GM21526 (cell line): Measurements from ENCODE around the gene FAM149A.

Source experiments
- ATAC-seq: cut with Tn5 transposase; IDR thresholded peaks from one replicate; pipeline ENCODE4 v1.9.1; 2021; ENCODE audit warnings: moderate library complexity; ENCODE audit not compliant: unreplicated experiment, low FRiP score

The FAM149A gene

DNA sequence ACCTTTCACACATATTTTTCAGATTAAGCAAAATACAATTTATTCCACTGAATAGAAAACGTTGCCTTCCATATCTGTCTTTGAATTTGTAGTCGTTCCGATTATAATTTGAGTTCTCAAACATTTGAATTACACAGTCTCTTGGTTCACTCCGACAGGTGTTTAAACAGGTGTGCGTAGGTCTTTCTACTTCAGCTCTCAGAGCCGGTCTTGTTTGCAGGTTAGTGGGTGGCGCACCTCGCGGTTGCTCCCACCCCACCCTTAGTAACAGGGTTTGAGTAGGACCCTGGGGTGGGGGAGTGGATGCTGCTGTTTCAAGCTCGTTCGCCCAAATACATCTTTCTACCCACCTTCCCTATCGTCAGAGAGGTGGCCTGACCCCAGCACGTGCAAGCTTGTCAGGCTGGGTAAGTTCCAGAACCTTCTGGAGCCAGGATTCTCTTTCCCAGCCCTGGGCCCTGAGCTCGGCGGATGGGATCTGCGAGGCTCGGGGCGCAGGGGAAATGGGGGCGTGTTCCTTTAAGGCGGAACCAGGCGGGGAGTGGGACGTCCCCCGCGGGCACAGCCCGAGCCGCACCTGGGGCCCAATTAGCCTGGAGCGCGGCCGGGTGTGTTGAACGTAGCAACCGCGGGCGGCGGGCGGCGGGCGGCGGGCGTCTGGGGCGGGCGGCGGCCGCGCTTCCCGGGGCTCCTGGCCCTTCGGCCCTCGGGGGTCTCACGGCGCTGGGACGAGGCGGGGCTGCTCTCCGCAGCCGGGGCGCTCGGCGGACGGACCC, at the start of gene FAM149A:
Gene FAM149A (plus strand): TSS at position 591 of the 776 bp plus-strand sequence.
- peak; percentile 80 for ATAC-seq

DNA sequence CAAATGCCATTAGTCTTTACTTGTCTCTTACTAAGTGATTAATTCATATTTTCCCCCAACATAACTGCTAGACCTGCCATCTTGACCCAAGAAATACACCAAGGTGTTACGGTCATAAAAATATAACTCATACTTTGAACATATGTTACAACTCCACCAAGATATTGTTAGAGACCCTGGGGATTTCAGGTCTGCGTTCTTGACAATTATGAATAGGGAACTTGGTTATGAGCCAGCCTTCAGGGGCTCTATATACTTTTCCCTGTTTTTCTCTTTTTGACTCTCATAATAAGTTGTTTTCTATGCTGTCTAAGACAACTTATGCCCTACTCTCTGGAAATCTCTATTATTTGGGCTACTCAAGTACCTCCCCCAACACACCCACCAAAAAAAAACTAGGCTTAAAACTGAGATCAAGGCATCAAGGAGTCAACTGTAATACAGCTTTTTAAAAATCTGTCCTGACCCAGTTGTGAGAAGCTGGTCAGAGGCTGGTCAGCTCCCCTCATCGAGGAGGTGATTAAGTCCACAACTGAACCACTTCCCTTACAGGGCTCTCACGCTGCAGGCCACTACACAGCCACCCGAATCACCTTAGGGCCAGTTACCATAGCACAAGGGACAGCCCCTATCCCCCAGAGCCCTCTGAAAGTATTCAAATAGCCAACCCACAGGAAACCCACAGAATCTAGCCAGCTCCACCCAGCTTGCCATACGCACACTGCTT, 46.1 kb upstream of the FAM149A start:
- ATAC-seq = peak; percentile 99

DNA sequence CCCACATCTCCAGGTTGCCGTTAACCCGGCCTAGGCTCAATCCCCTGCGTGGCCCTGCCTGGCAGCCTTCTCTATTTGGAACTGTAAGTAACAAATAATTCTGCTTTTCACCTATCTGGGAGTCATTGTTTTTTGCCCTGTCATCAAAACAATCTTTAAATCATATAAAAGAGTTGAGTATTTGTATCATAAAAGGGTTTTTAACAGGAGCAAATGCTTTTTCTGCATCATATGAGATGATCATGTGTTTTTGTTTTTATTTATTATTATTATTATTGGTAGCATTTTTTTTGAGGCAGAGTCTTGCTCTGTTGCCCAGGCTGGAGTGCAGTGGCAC, 45.6 kb upstream of the FAM149A start:
- no peak for ATAC-seq

DNA sequence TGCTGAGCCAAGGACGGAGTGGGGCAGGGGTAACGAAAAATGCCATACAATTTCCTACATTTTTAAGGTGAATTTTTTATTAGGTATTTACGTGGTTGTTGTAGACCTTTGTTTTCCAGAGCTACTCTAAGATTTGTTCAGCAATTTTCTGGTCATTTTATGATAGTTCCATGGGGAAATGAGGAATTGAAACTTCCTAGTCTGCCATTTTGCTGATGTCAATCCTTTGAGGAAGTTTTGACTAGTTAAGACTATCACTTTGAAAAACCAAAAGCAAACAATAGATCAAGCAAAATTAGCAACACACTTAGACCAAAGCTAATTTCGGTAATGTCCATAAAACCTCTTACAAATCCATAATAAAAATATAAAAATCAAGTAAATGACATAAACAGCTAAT, 42.6 kb upstream of the FAM149A start:
- no peak for ATAC-seq

DNA sequence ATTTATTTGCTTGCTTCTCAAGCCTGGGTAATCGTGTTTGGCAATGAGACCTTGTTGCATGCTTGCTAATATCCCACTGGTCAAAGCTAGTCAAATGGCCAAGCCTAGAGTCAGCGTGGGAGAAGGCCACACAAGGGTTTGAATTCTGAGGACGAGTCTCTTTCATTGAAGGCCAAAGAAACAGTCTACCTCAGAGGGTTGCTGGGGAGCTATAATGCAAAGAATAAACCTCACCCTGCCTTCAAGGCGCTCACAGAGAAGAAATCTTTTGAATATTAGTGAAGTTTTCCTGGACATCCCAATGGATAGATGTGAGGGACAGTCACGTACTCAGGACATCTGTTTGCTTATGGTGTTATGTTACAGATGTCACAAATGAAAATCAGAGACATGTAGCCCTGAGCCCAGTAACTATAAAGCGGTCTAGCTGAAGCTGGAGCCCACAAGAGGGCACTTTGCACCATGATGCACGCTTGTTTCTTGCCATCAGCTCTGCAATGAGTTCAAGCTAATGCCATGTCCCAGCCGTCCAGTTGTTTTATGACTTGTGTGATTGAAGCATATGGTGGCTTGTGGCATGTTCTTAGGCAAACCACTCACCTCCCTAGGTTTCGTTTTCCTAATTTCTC, 36.6 kb upstream of the FAM149A start:
- ATAC-seq = peak; percentile 67

DNA sequence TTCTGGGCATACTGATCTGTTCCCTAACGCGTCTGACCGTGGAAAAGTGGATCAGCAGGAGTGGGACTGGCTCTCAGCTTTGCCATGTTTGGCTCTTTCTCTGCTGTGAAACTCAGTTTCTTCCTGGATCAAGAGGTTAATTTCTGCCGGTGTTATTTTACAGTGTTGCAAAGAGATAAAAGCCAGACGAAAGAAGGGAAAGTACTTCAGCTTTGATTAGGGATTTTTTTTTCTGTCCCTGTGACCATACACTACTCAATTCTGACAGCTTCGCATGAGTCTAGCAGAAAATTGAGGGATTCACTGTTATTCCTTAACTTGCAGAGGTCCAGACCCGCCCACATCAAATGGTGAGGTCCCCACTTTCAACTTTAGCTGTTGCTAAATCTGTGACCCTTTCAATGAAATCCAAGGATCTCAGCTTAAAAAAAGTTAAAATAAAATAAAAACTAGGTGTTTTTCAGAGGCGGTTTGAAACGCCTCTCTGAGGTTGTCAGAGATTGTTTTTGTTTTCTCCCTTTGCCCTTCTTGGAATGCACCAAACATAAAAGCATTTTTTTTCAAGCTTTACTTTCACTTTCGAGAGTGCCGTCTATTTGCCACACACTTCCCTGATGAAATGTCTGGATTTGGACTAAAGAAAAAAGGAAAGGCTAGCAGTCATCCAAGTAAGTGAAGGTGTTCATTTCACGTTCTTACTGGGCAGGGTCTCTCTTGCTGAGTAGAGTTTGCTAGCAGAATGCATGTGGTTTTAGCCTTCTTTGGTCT, 35.7 kb upstream of the FAM149A start, which contains the start of gene TLR3:
Gene TLR3 (plus strand): TSS at position 576 of the 768 bp plus-strand sequence. CDS start 7,464 bp downstream, outside the sequence.
- no peak for ATAC-seq

DNA sequence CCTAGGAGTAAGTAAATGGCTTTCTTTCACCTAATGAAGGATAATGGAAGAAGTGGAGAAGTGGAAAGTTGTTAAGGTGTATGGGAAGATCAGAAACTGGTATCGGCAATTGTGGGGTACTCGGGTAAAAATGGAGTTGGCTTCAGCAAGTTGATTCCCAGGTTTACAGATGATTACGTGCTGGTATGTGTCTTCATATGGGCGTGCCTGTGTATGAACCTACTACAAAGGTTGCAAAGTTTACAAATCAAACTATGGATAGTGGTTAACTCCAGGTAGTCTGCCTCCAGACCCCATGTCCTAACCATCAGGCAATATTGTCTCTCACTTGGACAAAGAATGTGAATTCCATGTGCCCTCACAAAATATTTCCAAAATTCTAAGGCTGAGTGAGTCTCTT, 34.8 kb upstream of the FAM149A start:
- ATAC-seq = no peak

DNA sequence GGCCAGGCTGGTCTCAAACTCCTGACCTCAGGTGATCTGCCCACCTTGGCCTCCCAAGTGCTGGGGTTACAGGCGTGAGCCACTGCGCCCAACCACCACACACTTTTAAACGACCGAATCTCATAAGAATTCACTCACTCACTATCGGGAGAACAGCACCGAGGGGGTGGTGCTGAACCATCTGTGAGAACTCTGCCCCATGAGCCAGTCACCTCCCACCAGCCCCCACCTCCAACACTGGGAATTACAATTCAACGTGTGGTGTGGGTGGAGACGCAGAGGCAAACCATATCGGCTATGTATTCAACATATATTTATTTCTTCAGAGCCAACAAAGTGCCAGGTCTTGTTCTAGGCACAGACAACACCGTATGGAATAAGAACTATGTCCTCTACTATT, 32.0 kb upstream of the FAM149A start:
- no peak for ATAC-seq

DNA sequence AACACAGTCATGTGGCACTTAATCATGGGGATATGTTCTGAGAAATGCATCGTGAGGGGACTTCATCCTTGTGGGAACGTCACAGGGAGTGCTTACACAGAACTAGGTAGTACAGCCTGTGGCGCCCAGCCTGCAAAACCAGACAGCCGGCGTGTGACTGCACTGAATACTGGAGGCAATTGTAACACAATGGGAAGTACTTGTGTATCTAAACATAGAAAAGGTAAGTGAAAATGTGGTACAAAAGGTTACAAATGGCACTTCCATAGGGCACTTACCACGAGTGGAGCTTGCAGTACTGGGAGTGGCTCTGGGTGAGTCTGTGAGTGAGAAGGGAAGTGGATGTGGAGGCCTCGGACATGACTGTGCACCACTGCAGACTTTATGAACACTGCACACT, 30.3 kb upstream of the FAM149A start:
- no peak for ATAC-seq

DNA sequence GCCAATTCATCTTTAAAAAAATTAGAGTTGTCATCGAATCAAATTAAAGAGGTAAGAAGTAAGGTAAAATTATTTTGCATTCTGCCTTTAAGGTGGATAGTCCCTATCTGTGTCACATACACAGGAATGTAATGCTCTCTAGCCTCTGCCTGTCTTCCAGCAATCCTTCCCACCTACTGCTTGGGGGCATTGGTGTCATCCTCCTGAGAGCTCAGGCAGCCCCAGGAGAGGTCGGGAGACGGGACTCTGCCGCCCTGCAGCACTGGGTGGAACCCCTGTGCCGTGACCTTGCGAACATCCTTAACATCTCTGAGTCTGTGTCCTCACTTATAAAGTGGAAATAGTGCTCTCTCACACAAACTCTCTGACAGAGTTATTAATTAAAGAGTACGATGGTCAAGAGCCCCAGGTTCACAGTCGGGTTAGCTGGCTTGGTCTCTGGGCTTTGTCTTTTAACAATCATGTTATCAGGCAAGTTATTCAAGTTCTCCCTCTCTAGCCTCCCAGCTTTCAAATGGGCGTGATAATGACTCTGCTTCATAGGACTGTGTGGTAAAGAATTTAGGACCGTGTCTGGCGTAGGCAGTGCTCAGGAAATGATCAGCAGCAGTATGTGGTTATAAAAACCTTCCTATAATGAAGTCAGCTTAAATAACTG, 25.4 kb upstream of the FAM149A start:
- ATAC-seq = no peak

DNA sequence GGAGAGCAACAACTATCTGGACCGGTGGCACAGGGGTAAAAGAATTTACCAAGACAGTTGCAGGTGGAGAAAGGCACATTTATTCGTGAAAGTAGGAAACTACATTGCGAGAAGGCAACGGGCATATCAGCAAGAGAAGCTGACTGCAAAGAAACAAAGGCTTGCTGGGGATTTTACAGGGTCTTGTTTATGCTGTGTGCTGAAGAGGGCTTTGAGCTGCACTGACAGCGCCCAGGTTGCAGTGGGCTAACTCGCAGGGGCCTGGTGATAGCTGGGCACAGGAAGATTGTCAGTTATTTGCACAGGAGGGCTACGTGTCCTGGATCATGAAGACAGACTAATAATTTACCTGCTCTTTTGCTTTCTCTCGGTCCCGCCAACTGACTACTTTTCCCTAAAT, 24.8 kb upstream of the FAM149A start:
- no peak for ATAC-seq

DNA sequence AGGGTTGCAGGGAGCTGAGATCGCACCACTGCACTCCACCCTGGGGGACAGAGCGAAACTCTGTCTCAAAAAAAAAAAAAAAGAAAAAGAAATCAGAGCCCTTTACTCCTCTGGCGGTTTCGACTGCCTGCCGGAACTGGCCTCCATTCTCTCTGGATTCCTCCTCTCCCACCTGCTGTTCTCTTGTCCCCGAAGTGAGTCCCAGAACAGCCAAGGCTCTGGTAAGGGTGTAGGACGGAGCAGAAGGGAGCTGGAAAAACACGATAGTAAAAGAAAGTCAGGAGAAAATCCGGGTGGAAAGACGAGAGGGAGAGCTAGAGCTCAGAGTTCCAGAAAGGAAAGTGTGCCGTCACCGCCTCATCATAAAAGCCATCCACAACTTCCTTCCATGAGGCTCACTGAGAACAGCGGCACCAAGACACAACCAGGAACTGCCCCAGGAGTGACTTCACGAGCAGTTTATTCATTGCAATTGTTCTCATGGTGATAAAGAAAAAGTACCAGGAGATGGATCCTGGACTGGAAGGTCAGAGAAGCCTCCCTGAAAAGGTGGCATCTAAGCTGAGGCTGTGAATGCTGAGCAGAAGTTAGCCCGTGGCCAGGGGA, 23.2 kb upstream of the FAM149A start:
- no peak for ATAC-seq

DNA sequence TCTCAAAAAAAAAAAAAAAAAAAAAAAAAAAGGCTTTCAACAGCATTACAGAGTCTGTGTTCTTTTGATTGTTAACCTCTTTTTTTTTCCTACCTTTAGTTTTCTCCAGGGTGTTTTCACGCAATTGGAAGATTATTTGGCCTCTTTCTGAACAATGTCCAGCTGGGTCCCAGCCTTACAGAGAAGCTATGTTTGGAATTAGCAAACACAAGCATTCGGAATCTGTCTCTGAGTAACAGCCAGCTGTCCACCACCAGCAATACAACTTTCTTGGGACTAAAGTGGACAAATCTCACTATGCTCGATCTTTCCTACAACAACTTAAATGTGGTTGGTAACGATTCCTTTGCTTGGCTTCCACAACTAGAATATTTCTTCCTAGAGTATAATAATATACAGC, 22.3 kb upstream of the FAM149A start:
- ATAC-seq = no peak

DNA sequence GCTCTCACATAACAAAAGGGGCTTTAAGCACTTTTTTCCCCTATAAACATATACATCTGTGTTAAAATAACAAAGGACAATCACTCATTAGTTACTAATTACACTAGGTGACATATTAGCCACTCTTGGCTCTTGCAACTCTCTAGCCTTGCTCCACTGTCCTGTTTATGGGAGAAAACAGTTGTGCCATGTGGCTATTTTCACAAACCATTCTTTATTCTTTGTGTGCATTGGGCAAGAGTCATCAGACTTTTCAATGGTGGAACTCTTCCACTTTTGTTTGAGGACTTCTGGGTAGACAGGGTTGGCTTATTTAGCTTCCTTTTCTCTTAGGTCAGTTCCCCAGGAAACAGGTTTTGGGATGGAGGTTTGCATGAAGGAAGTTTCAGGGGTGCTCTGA, 16.0 kb upstream of the FAM149A start:
- no peak for ATAC-seq

DNA sequence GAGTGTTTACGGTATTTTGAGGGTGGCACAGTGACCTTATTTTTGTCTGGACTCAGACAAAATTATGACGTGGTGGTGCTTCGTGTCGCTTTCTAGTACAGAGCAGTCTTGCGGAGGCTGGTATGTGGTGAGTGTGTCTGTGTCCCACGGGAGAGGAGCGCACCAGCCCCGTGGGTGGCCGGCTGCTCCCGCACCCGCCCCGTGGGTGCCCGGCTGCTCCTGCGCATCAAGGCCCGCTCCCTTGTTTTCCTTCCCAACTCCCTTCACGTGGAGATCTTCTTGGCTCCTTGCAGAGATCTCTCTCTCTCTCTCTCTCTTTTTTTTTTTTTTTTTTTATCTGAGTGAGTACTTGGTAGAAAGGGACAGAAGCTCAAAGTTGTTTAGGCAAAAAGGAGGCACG, 12.2 kb upstream of the FAM149A start:
- ATAC-seq = no peak

DNA sequence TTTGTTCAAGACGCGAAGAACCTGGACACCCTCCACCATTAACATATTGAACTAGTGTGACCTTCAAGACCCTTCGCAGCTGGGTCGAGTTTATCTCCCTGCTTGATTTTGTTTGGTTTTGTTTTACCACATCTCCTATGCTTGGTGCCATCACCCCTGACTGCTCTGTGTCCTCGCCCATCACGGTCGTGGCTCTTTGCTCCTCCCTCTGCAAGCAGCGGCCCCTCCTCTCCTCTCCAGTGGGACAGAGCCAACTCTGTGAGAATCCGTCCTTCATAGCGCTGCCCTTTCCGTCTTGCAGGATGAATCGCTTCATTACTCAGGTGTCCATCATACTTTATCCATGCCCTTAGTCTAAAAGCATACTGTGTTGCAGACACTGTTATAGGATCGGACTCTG, 9.1 kb upstream of the FAM149A start:
- ATAC-seq = no peak

DNA sequence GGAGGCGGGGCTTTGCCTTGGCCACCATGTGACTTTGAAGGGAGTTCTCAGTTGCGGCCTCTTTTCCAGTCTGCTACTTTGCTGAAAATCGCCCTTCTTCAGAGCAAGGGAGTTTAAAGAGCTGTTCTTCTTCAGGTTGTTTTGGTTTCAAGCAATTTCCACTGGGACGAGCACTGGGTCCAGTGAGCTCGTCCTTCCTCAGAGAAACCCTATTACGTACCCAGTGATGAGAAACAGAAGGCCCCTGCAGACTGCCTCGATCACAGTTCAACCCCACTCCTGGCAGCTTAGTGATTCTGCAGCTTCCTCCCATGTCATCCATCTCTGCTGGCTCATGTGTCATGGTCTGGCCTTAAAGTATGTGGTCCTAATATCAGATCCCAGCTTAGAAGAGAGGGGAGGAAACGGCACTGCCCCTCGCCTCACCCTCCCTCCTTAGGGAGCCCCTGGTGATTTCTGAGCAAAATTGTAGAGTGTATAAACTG, 7.8 kb upstream of the FAM149A start:
- no peak for ATAC-seq

DNA sequence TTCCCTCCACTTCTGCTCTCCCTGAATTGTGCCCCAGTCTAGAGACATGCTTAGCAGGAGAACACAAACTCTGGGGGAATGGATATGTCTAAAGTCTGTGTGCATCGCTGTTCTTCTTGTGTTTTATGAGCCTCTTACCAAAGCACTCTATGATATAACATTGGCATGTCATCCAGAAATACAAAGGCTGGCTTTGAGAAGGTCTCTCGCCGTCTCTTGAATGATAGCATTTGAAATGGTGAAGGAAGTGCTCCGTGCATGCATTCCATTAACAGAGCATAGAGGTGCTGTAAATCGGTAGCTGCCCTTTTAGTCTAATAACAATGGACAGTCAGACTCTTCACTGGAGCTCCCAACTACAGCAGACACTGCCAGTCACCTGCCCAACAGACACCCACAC, 7.1 kb upstream of the FAM149A start:
- ATAC-seq = no peak

DNA sequence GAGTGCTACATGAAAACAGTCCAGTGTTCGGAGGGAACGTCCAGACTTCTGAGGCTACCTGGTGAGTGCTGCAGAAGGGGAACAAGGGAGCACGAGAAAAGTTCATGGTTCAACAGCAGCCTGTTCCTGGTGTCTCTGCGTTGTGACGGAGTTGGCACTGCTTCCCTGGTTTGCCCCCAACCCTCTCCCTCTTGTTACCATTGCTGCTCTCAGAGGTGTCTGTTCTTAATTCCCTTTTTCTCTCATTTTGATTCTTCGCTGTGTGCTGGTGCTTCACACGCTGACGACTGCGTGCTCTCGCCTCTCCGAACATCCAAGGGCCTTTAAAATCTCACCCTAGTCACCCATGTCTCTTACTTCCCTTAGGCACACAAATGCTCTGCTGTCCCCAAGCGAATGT, 1.6 kb upstream of the FAM149A start:
- ATAC-seq = no peak
